GM12873 (cell line): ENCODE results near the gene ADK.

ENCODE experiments used
- CTCF ChIP-seq: IDR thresholded peaks from 2 replicates; pipeline ENCODE4 v1.5.1; 2012; ENCODE audit warnings: low read depth, mild to moderate bottlenecking, moderate library complexity, low read length, control low read depth; ENCODE audit not compliant: insufficient read depth; ENCODE audit errors: missing control alignments

ADK gene

GRCh38 chr10:74518061-74518460, 367.0 kb downstream of the ADK start:
- no peak for TF ChIP-seq CTCF

- no peak for TF ChIP-seq CTCF
These were observed 370.5 kb downstream of the ADK start for GRCh38 chr10:74521526-74521925.

- no peak for TF ChIP-seq CTCF
These were observed 372.2 kb downstream of the ADK start for GRCh38 chr10:74523199-74523598.

- TF ChIP-seq CTCF, result no peak
These were observed 374.9 kb downstream of the ADK start for GRCh38 chr10:74525885-74526284.

GRCh38 chr10:74529205-74529604, 378.2 kb downstream of the ADK start:
- TF ChIP-seq CTCF, result no peak

GRCh38 chr10:74530981-74531380, 380.0 kb downstream of the ADK start:
- no peak for TF ChIP-seq CTCF

GRCh38 chr10:74539317-74539716, 388.3 kb downstream of the ADK start:
- TF ChIP-seq CTCF, result no peak

- no peak for TF ChIP-seq CTCF
These were observed 390.4 kb downstream of the ADK start for GRCh38 chr10:74541375-74541774.
